ENCODE results near the gene AKAP11.

AKAP11 gene

GRCh38 chr13:42280537-42280936 is 8.6 kb downstream of the AKAP11 start:
- DNase-seq (ENCODE audit: low read depth): no peak
- TF ChIP-seq POLR2A (IDR thresholded peaks at IDR 0.05; ENCODE audit: extremely low read depth, insufficient read length) (no peak), MYC (IDR thresholded peaks at IDR 0.05; ENCODE audit: low read depth, low read length) (no peak)
- TF ChIP-seq, protein P1, sequence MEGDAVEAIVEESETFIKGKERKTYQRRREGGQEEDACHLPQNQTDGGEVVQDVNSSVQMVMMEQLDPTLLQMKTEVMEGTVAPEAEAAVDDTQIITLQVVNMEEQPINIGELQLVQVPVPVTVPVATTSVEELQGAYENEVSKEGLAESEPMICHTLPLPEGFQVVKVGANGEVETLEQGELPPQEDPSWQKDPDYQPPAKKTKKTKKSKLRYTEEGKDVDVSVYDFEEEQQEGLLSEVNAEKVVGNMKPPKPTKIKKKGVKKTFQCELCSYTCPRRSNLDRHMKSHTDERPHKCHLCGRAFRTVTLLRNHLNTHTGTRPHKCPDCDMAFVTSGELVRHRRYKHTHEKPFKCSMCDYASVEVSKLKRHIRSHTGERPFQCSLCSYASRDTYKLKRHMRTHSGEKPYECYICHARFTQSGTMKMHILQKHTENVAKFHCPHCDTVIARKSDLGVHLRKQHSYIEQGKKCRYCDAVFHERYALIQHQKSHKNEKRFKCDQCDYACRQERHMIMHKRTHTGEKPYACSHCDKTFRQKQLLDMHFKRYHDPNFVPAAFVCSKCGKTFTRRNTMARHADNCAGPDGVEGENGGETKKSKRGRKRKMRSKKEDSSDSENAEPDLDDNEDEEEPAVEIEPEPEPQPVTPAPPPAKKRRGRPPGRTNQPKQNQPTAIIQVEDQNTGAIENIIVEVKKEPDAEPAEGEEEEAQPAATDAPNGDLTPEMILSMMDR (IDR thresholded peaks at IDR 0.05; ENCODE audit: low read depth, low read length): no peak
- TF ChIP-seq, protein P2, sequence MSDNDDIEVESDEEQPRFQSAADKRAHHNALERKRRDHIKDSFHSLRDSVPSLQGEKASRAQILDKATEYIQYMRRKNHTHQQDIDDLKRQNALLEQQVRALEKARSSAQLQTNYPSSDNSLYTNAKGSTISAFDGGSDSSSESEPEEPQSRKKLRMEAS (IDR thresholded peaks at IDR 0.05; ENCODE audit: low read depth, low read length): no peak
- no peak overlapping the region for H3K4me3 ChIP-seq (ENCODE audit: low read depth, low read length)

GRCh38 chr13:42283574-42283973 is 11.6 kb downstream of the AKAP11 start:
- no peak overlapping the region for H3K4me3 ChIP-seq (ENCODE audit: low read depth, low read length)
- no peak for TF ChIP-seq MYC (IDR thresholded peaks at IDR 0.05; ENCODE audit: low read depth, low read length)
- TF ChIP-seq, protein P2 (IDR thresholded peaks at IDR 0.05; ENCODE audit: low read depth, low read length): no peak
- TF ChIP-seq, protein P1 (IDR thresholded peaks at IDR 0.05; ENCODE audit: low read depth, low read length): no peak
- TF ChIP-seq POLR2A (IDR thresholded peaks at IDR 0.05; ENCODE audit: extremely low read depth, insufficient read length): no peak
- DNase-seq (ENCODE audit: low read depth): no peak

- no peak for DNase-seq (ENCODE audit: low read depth)
- no peak overlapping the region for H3K4me3 ChIP-seq (ENCODE audit: low read depth, low read length)
- TF ChIP-seq, protein P1 (IDR thresholded peaks at IDR 0.05; ENCODE audit: low read depth, low read length): no peak
- TF ChIP-seq, protein P2 (IDR thresholded peaks at IDR 0.05; ENCODE audit: low read depth, low read length): no peak
- no peak for TF ChIP-seq MYC (IDR thresholded peaks at IDR 0.05; ENCODE audit: low read depth, low read length)
- no peak for TF ChIP-seq POLR2A (IDR thresholded peaks at IDR 0.05; ENCODE audit: extremely low read depth, insufficient read length)
Measured at GRCh38 chr13:42284068-42284467, 12.1 kb downstream of the AKAP11 start.

DNA sequence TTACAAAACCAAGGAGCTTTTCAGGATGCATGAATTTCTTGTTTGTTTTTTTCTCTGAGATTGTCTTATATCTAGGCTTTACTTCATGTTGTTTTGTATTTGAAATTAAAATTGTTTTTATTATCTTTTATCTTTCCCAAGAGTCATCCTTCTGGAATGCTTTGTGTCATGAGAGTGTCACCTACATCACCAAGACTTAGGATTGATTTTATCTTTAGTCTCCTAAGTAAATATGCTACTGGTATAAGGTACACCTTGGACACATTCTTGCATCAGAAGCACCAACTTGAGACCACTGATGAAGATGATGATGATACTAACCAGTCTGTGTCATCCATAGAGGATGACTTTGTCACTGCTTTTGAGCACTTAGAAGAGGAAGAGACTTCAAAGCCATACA is 26.4 kb downstream of the AKAP11 start:
- DNase-seq (ENCODE audit: low read depth): no peak
- H3K4me3 ChIP-seq (ENCODE audit: low read depth, low read length): no peak overlapping the region
- TF ChIP-seq, protein P2 (IDR thresholded peaks at IDR 0.05; ENCODE audit: low read depth, low read length): no peak
- TF ChIP-seq MYC (IDR thresholded peaks at IDR 0.05; ENCODE audit: low read depth, low read length) (no peak), POLR2A (IDR thresholded peaks at IDR 0.05; ENCODE audit: extremely low read depth, insufficient read length) (no peak)
- TF ChIP-seq, protein P1 (IDR thresholded peaks at IDR 0.05; ENCODE audit: low read depth, low read length): no peak

DNA sequence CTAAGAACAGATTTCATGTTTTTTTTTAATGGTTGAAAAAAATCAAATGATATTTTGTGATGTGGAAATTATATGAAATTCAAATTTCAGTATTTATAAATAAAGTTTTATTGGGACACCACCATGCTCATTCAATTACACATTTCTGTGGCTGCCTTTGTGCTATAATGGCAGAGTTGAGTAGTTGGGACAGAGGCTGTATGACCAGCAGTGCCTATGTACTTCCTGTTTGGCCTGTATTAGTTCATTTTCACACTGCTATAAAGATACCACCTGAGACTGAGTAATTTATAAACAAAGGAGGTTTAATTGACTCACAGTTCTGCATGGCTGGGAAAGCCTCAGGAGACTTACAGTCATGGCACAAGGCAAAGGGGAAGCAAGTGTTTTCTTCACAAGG is 33.6 kb downstream of the AKAP11 start:
- peak; percentile 36 for DNase-seq (ENCODE audit: low read depth)
- TF ChIP-seq, protein P1 (IDR thresholded peaks at IDR 0.05; ENCODE audit: low read depth, low read length): no peak
- TF ChIP-seq POLR2A (IDR thresholded peaks at IDR 0.05; ENCODE audit: extremely low read depth, insufficient read length): no peak
- TF ChIP-seq, protein P2 (IDR thresholded peaks at IDR 0.05; ENCODE audit: low read depth, low read length): no peak
- no peak for TF ChIP-seq MYC (IDR thresholded peaks at IDR 0.05; ENCODE audit: low read depth, low read length)
- H3K4me3 ChIP-seq (ENCODE audit: low read depth, low read length): no peak overlapping the region
